Measurements from ENCODE around the gene FKTN.

DNA sequence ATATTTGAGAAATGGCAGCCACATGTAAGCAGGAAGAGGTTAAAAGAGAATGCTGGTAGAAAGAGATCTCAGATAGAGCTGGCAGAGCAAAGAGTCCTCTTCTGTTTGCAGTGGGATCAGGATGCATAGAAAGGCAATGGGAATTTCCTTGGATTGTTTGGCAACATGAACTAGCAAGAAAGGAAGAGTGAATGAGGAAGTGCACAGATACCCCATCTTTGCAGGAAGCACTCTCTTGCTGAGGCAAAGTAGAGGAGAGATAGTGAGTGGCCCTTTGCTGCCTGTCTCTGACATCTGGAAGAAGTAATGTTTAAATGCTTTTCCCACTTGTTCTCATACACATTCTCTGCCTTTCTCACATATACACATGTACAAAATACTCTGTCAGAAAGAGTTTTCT, 14.5 kb downstream of the FKTN start:
- TF ChIP-seq, protein P1, sequence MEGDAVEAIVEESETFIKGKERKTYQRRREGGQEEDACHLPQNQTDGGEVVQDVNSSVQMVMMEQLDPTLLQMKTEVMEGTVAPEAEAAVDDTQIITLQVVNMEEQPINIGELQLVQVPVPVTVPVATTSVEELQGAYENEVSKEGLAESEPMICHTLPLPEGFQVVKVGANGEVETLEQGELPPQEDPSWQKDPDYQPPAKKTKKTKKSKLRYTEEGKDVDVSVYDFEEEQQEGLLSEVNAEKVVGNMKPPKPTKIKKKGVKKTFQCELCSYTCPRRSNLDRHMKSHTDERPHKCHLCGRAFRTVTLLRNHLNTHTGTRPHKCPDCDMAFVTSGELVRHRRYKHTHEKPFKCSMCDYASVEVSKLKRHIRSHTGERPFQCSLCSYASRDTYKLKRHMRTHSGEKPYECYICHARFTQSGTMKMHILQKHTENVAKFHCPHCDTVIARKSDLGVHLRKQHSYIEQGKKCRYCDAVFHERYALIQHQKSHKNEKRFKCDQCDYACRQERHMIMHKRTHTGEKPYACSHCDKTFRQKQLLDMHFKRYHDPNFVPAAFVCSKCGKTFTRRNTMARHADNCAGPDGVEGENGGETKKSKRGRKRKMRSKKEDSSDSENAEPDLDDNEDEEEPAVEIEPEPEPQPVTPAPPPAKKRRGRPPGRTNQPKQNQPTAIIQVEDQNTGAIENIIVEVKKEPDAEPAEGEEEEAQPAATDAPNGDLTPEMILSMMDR (IDR thresholded peaks at IDR 0.05; ENCODE audit: insufficient read depth, low read depth, low read length) = no peak
- TF ChIP-seq EZH2 (IDR thresholded peaks at IDR 0.05; ENCODE audit: insufficient read depth, low read length) = no peak
